WERI-Rb-1 (cell line): Measurements from ENCODE around the gene FCRLA.
"Not testable (repeated sequence)": the region's sequence is repeated elsewhere in the genome, so short reads cannot be mapped to it uniquely, and the experiment has no call there.

Experiments used
- DNase-seq: peaks from one replicate; pipeline ENCODE4 v3.0.0-alpha.2; 2020
- H3K27ac ChIP-seq: fragments of 250-450 bp; sonication (Bioruptor Pico); 2 replicates; pipeline ENCODE4 v1.5.1; 2020; ENCODE audit warnings: mild to moderate bottlenecking, moderate library complexity
- H3K27me3 ChIP-seq: fragments of 250-450 bp; sonication (Bioruptor Pico); 2 replicates; pipeline ENCODE4 v1.5.1; 2021; ENCODE audit warnings: mild to moderate bottlenecking, low read depth, moderate library complexity; ENCODE audit not compliant: insufficient read depth, severe bottlenecking
- H3K36me3 ChIP-seq: fragments of 250-450 bp; sonication (Bioruptor Pico); 2 replicates; pipeline ENCODE4 v1.5.1; 2020; ENCODE audit warnings: mild to moderate bottlenecking, moderate library complexity
- H3K4me3 ChIP-seq: 2 replicates; pipeline ENCODE4 v1.5.1; 2011; ENCODE audit warnings: low read depth, mild to moderate bottlenecking, control low read depth, low read length
- H3K9me3 ChIP-seq: fragments of 250-450 bp; sonication (Bioruptor Pico); 2 replicates; pipeline ENCODE4 v1.5.1; 2021; ENCODE audit warnings: mild to moderate bottlenecking, moderate library complexity; ENCODE audit not compliant: severe bottlenecking
- CTCF ChIP-seq: IDR thresholded peaks from 2 replicates; pipeline ENCODE4 v1.5.1; 2011; ENCODE audit warnings: low read depth, mild to moderate bottlenecking, control low read depth, inconsistent platforms, low read length

FCRLA gene

GRCh38 chr1:161676441-161676840 lies 30.6 kb upstream of the FCRLA start:
- no peak overlapping the region for H3K27ac ChIP-seq
- H3K9me3 ChIP-seq = no peaks in the 10 kb centered on the region
- no peak overlapping the region for H3K4me3 ChIP-seq
- DNase-seq = no peak
- peaks cover 66% of the 10 kb centered on the region for H3K27me3 ChIP-seq
- H3K36me3 ChIP-seq = no peaks in the 10 kb centered on the region
- no peak for TF ChIP-seq CTCF

GRCh38 chr1:161676958-161677689 lies 29.9 kb upstream of the FCRLA start:
- no peaks in the 10 kb centered on the region for H3K9me3 ChIP-seq
- no peak overlapping the region for H3K27ac ChIP-seq
- no peak for DNase-seq
- no peak overlapping the region for H3K4me3 ChIP-seq
- peaks cover 68% of the 10 kb centered on the region for H3K27me3 ChIP-seq
- H3K36me3 ChIP-seq = no peaks in the 10 kb centered on the region
- no peak for TF ChIP-seq CTCF

DNA sequence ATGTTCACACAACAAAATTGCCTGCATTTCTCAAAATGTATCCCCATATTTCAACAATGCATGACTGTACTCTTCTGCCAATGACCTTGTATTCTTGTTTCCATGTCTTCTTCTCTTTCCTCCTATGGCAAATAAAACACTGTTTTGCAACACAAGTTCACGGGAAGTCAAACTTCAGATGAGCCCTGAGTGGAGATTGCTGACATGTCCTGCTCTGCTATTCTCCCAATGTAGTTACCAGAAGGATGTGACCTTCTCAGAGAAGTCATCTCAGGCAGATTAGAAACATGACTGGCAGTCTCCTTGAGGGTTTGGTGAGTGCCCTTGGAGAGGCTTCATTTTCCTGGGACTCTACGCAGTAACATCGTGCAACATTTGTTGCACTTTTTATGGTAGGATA lies 28.5 kb upstream of the FCRLA start:
- Histone ChIP-seq H3K4me3 (no peak overlapping the region), H3K27ac (no peak overlapping the region), H3K9me3 (no peaks in the 10 kb centered on the region), H3K36me3 (no peaks in the 10 kb centered on the region), H3K27me3 (peaks cover 77% of the 10 kb centered on the region)
- no peak for DNase-seq
- no peak for TF ChIP-seq CTCF

GRCh38 chr1:161681879-161682278 lies 25.1 kb upstream of the FCRLA start:
- Histone ChIP-seq H3K9me3 (peaks cover 2% of the 10 kb centered on the region), H3K27me3 (peaks cover 99% of the 10 kb centered on the region), H3K36me3 (no peaks in the 10 kb centered on the region), H3K4me3 (no peak overlapping the region), H3K27ac (no peak overlapping the region)
- DNase-seq = no peak
- TF ChIP-seq CTCF = no peak

- TF ChIP-seq CTCF = no peak
- Histone ChIP-seq H3K27ac (no peak overlapping the region), H3K4me3 (no peak overlapping the region), H3K9me3 (peaks cover 8% of the 10 kb centered on the region), H3K36me3 (no peaks in the 10 kb centered on the region), H3K27me3 (peaks cover 96% of the 10 kb centered on the region)
- no peak for DNase-seq
Measured at GRCh38 chr1:161688946-161689345, 18.1 kb upstream of the FCRLA start.

DNA sequence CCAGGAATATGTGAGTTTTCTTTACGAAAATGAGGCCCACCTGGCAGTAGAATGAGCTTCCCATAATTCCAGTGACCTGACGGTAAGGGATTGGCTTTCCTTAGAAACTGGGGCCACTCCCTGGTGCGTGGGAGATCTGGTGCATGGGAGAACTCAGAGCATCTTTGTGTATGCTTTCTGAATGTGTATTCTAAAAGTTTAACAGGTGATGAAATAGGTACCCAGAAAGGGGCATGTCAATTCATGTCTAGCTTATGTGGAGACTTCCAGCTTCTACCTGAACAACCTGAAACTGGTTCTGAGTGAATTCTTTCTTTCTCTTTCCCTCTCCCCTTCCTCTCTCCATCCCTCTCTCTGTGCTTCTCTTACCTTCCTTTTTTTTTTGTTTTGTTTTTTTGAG lies 15.2 kb upstream of the FCRLA start:
- H3K27ac ChIP-seq = no peak overlapping the region
- DNase-seq = no peak
- H3K36me3 ChIP-seq = no peaks in the 10 kb centered on the region
- peaks cover 6% of the 10 kb centered on the region for H3K9me3 ChIP-seq
- no peak for TF ChIP-seq CTCF
- peaks cover 90% of the 10 kb centered on the region for H3K27me3 ChIP-seq
- H3K4me3 ChIP-seq = no peak overlapping the region

GRCh38 chr1:161693020-161693712 lies 13.9 kb upstream of the FCRLA start:
- not testable (repeated sequence) for H3K27ac ChIP-seq, DNase-seq, H3K9me3 ChIP-seq, H3K36me3 ChIP-seq, H3K4me3 ChIP-seq
- peaks cover 93% of the 10 kb centered on the region for H3K27me3 ChIP-seq

- not testable (repeated sequence) for H3K36me3 ChIP-seq, H3K4me3 ChIP-seq, H3K9me3 ChIP-seq, DNase-seq, H3K27ac ChIP-seq
- H3K27me3 ChIP-seq = peaks cover 87% of the 10 kb centered on the region
Measured at GRCh38 chr1:161698302-161698701, 8.7 kb upstream of the FCRLA start.
